ENCODE results near the gene MICALL2.

- TF ChIP-seq POLR2A (IDR thresholded peaks at IDR 0.05): no peak
- TF ChIP-seq, protein P1, sequence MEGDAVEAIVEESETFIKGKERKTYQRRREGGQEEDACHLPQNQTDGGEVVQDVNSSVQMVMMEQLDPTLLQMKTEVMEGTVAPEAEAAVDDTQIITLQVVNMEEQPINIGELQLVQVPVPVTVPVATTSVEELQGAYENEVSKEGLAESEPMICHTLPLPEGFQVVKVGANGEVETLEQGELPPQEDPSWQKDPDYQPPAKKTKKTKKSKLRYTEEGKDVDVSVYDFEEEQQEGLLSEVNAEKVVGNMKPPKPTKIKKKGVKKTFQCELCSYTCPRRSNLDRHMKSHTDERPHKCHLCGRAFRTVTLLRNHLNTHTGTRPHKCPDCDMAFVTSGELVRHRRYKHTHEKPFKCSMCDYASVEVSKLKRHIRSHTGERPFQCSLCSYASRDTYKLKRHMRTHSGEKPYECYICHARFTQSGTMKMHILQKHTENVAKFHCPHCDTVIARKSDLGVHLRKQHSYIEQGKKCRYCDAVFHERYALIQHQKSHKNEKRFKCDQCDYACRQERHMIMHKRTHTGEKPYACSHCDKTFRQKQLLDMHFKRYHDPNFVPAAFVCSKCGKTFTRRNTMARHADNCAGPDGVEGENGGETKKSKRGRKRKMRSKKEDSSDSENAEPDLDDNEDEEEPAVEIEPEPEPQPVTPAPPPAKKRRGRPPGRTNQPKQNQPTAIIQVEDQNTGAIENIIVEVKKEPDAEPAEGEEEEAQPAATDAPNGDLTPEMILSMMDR (IDR thresholded peaks at IDR 0.05): no peak
Measured at GRCh38 chr7:1385086-1385808, 74.0 kb downstream of the MICALL2 start.

All from right lobe of liver (tissue), 4 donors.